Measurements from ENCODE around the gene ALDH3A2. TPM values are rescaled to one million over a fixed set of nuclear protein-coding genes. Genes with fewer than 3 reads are reported as not detected.

Gene ALDH3A2
- total and polyA plus RNA-seq, 2 of the 8 experiments (the other 6 are each of a cell fraction or from before 2014, with no cell fraction given): 20.6 to 72.9 TPM

DNA sequence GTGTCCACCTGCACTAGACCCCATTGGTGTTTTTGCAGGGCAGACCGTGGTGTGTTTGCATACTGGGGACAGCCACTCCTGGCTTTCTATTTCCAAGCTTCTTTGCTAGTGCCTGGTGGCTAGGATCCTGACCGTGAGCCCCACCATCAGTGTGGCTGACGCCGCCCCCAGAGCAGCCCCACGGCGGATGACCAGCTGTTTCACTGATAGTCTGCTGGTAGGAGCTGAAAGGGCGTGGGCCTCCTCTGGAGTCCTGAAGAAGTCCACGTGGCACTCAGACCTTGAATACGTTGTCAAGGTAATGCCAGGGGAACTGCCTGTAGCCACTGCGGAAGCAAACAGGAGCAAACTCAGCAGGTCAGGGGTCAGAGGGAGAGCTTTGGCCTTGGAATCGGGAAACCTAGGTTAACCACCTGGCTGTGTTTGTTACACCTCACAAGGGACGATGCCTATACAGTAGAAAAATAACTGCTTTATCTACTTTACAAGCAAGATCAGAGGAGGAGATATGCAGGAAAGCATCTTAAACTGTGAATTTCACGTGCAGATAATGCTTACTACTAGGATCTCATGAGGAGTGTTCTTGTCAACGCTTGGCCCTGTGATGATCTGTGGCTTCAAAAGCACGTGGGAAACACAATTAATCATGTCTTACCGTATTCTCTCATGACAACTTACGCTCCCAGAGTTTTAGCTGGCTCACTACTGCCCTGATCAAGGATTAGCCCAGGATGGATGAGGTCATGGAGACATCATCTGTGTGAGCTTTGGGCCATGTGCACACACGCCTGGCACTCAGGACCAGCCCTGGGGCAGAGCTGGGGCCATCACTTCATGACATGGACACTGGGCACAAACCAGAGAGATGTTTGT, 30.3 kb downstream of the ALDH3A2 start:
- Histone ChIP-seq H3K56ac (replicated peaks; ENCODE audit: insufficient read length, low read depth, low read length) (no peak overlapping the region), H4K91ac (replicated peaks; ENCODE audit: insufficient read length, low read length) (no peak overlapping the region), H2BK12ac (ENCODE audit: low read depth, low read length) (no peak overlapping the region), H3K4ac (replicated peaks; ENCODE audit: insufficient read length, low read depth, low read length) (no peak overlapping the region), H3K23me2 (ENCODE audit: low read depth, low read length) (no peaks in the 10 kb centered on the region), H3K14ac (ENCODE audit: insufficient read length) (no peak overlapping the region), H2BK120ac (replicated peaks; ENCODE audit: low read depth, low read length) (no peak overlapping the region), H3K79me2 (ENCODE audit: control insufficient read depth in 1 of 2, insufficient read depth in 2 of 2, low read length in 2 of 2) (no peaks in the 10 kb centered on the region), H3K4me1 (replicated peaks in 1 of 4; ENCODE audit: control insufficient read depth in 3 of 4, insufficient read depth in 4 of 4, low read length in 3 of 4) (no peaks in the 10 kb centered on the region), H2BK5ac (ENCODE audit: low read depth, low read length) (no peak overlapping the region), H3K18ac (ENCODE audit: extremely low read depth, low read length) (no peak overlapping the region), H3K4me2 (ENCODE audit: insufficient read depth in 1 of 2, low read depth in 2 of 2, low read length in 2 of 2) (no peak overlapping the region), H2BK15ac (ENCODE audit: low read length) (no peak overlapping the region), H4K8ac (ENCODE audit: extremely low read depth, insufficient read depth, low read length) (no peak overlapping the region), H2AFZ (ENCODE audit: low read length) (no peak overlapping the region), H4K20me1 (replicated peaks in 1 of 2; ENCODE audit: control insufficient read depth in 1 of 2, insufficient read depth in 2 of 2, low read length in 2 of 2) (no peaks in the 10 kb centered on the region), H3K4me3 (ENCODE audit: extremely low read depth in 1 of 4, insufficient read depth in 2 of 4, low read depth in 3 of 4, low read length in 4 of 4) (no peak overlapping the region), H3K9me3 (ENCODE audit: insufficient read depth in 2 of 2, low read depth in 1 of 2, low read length in 1 of 2) (peaks cover 29 to 50% of the 10 kb centered on the region in 2 experiments), H3K23ac (ENCODE audit: insufficient read length) (no peak overlapping the region), H2BK20ac (ENCODE audit: low read length) (no peak overlapping the region), H2AK5ac (ENCODE audit: low read depth, low read length) (no peak overlapping the region), H3K27ac (ENCODE audit: low read depth, low read length) (no peak overlapping the region), H3K9ac (replicated peaks in 1 of 4; ENCODE audit: extremely low read depth in 1 of 4, low read depth in 3 of 4, low read length in 3 of 4) (no peak overlapping the region), H3K36me3 (ENCODE audit: control insufficient read depth in 2 of 4, insufficient read depth in 4 of 4, low read length in 3 of 4) (peaks cover 5 to 53% (median 26%) of the 10 kb centered on the region in 4 experiments; a peak in 6 of 8 replicates), H3K79me1 (ENCODE audit: low read depth, low read length) (no peaks in the 10 kb centered on the region; the same call in 1 of the 2 replicates), H4K5ac (ENCODE audit: insufficient read length, low read depth, low read length) (no peak overlapping the region), H3K27me3 (replicated peaks in 1 of 4; ENCODE audit: control insufficient read depth in 3 of 4, extremely low read depth in 1 of 4, insufficient read depth in 3 of 4, low read length in 3 of 4) (no peaks in the 10 kb centered on the region; a peak in 1 of 7 replicates)
- CTCF ChIA-PET (ENCODE audit: partially characterized antibody): interaction anchor here (1.3 to 1.6 kb wide), 6 partner anchors 14 to 88 kb away, joined by 3 to 4 read pairs (median 3); no protein-coding TSS in a partner anchor
- DNase-seq (ENCODE audit: low read depth in 1 of 2, low spot score in 2 of 2): no peak
- TF ChIP-seq KDM1A (IDR thresholded peaks at IDR 0.05; ENCODE audit: borderline replicate concordance, low read length) (no peak), JUND (IDR thresholded peaks at IDR 0.05; ENCODE audit: low read length) (no peak)
- TF ChIP-seq, protein P1, sequence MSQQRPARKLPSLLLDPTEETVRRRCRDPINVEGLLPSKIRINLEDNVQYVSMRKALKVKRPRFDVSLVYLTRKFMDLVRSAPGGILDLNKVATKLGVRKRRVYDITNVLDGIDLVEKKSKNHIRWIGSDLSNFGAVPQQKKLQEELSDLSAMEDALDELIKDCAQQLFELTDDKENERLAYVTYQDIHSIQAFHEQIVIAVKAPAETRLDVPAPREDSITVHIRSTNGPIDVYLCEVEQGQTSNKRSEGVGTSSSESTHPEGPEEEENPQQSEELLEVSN (IDR thresholded peaks at IDR 0.05): no peak
- POLR2A ChIA-PET (ENCODE audit: partially characterized antibody): no interaction called here
- no peak for FAIRE-seq
- WGBS, 2 experiments (ENCODE audit: extremely low coverage in 1 of 2, insufficient coverage in 1 of 2, insufficient read length in 1 of 2, insufficient replicate concordance in 2 of 2, low coverage in 1 of 2, low lambda C conversion rate in 2 of 2, missing lambda C conversion rate in 1 of 2): 95% methylated on average over 18 of the region's 18 CpGs; no CpG with 5 or more reads in 1 of the 2 experiments

Data from H1 (cell line).